Measurements from ENCODE around the gene RPL9. TPM values are rescaled to one million over a fixed set of nuclear protein-coding genes. Genes with fewer than 3 reads are reported as not detected.

The RPL9 gene
- total and polyA plus RNA-seq, 2 of the 13 experiments (the other 11 are each of a cell fraction or from before 2014, with no cell fraction given): 993 to 2,148 TPM

GRCh38 chr4:39458505-39459300, at the start of gene RPL9, which contains the start of gene LIAS (continued):
- no peak; the same call in 1 of the 2 replicates for TF ChIP-seq SNAPC4 (CRISPR knock-in tag; IDR thresholded peaks at IDR 0.05)
- TF ChIP-seq SETDB1 (CRISPR knock-in tag; IDR thresholded peaks at IDR 0.05; ENCODE audit: borderline replicate concordance): no peak
- TF ChIP-seq HOXA3 (CRISPR knock-in tag; IDR thresholded peaks at IDR 0.05): peak; percentile 99
- TF ChIP-seq CCAR2 (optimal IDR thresholded peaks at IDR 0.05; ENCODE audit: low read depth, low read length): no peak
- peak; percentile 62; the same call in 1 of the 2 replicates for TF ChIP-seq FOXK2 (IDR thresholded peaks at IDR 0.05)
- TF ChIP-seq PCBP1 (IDR thresholded peaks at IDR 0.05; ENCODE audit: borderline replicate concordance, low read depth, low read length): peak; percentile 84; the same call in 1 of the 2 replicates
- TF ChIP-seq EZH2 (conservative IDR thresholded peaks at IDR 0.05; ENCODE audit: low read depth, low read length): no peak
- no peak for TF ChIP-seq ZNF75D (CRISPR knock-in tag; IDR thresholded peaks at IDR 0.05; ENCODE audit: borderline replicate concordance)
- peak; percentile 68 for TF ChIP-seq SIX4 (CRISPR knock-in tag; IDR thresholded peaks at IDR 0.05)
- peak; percentile 89; the same call in 1 of the 2 replicates for TF ChIP-seq POLR2AphosphoS2 (IDR thresholded peaks at IDR 0.05; ENCODE audit: low read depth, low read length)
- TF ChIP-seq SP5 (CRISPR knock-in tag; IDR thresholded peaks at IDR 0.05; ENCODE audit: borderline replicate concordance, low read depth): 0 out of 2 replicates have a peak, but pooled peaks have one; percentile 12
- peak; percentile 57; the same call in 2 of the 3 replicates for TF ChIP-seq MXI1 (IDR thresholded peaks at IDR 0.05; ENCODE audit: borderline replicate concordance, low read depth, low read length)
- no peak for TF ChIP-seq ZNF296 (CRISPR knock-in tag; conservative IDR thresholded peaks at IDR 0.05)
- TF ChIP-seq E2F1 (CRISPR knock-in tag; IDR thresholded peaks at IDR 0.05): 0 out of 2 replicates have a peak, but pooled peaks have one; percentile 49
- no peak; the same call in none of the 2 replicates for TF ChIP-seq ZSCAN25 (CRISPR knock-in tag; IDR thresholded peaks at IDR 0.05)
- no peak for TF ChIP-seq ZFYVE20 (CRISPR knock-in tag; IDR thresholded peaks at IDR 0.05; ENCODE audit: borderline replicate concordance, low read depth)
- TF ChIP-seq THAP7 (CRISPR knock-in tag; IDR thresholded peaks at IDR 0.05): peak; percentile 32; the same call in 1 of the 2 replicates
- TF ChIP-seq ZNF543 (CRISPR knock-in tag; IDR thresholded peaks at IDR 0.05): peak; percentile 72; the same call in 1 of the 2 replicates
- no peak for TF ChIP-seq PTBP1 (IDR thresholded peaks at IDR 0.05; ENCODE audit: low read depth, low read length, poor library complexity, severe bottlenecking)
- no peak for TF ChIP-seq SRSF9 (IDR thresholded peaks at IDR 0.05; ENCODE audit: borderline replicate concordance, insufficient read depth, low read depth, low read length, poor library complexity, severe bottlenecking)
- no peak for TF ChIP-seq ETS1 (CRISPR knock-in tag; IDR thresholded peaks at IDR 0.05)

Measured in HepG2 (cell line).